Activated B cell treated with CpG ODN at 0.5 μM for 24 hours (primary cell): Measurements from ENCODE around the gene MRNIP. TPM values are rescaled to one million over a fixed set of nuclear protein-coding genes. Genes with fewer than 3 reads are reported as not detected.

Experiments used
- ATAC-seq: fragments of 200-7000 bp; cut with Tn5 transposase; one replicate; pipeline ENCODE4 v1.10.0; 2021; ENCODE audit warnings: low read depth, mild to moderate bottlenecking, moderate library complexity
- CTCF ChIA-PET: fragments of 350-600 bp; sonication (Branson Sonifier 250); formaldehyde crosslinking; loops from one replicate; lab custom pipeline; 2021; ENCODE audit warnings: antibody characterized with exemption; lab: Charles Lee
- POLR2A ChIA-PET: fragments of 350-600 bp; sonication (Branson Sonifier 250); formaldehyde crosslinking; loops from one replicate; lab custom pipeline; 2021; ENCODE audit warnings: antibody characterized with exemption; lab: Charles Lee
- DNase-seq: peaks from one replicate; pipeline ENCODE4 v3.0.0; 2022
- H3K27ac Mint-ChIP-seq: one replicate; pipeline ENCODE4 v1.8.0; 2020; ENCODE audit warnings: mixed read lengths
- H3K27me3 Mint-ChIP-seq: one replicate; pipeline ENCODE4 v1.8.0; 2021; ENCODE audit warnings: mixed read lengths
- H3K36me3 Mint-ChIP-seq: one replicate; pipeline ENCODE4 v1.8.0; 2021; ENCODE audit warnings: low read depth, mixed read lengths
- H3K4me1 Mint-ChIP-seq: one replicate; pipeline ENCODE4 v1.8.0; 2021; ENCODE audit warnings: mixed read lengths
- H3K4me3 Mint-ChIP-seq: one replicate; pipeline ENCODE4 v1.8.0; 2020; ENCODE audit warnings: mild to moderate bottlenecking, mixed read lengths
- H3K9me3 Mint-ChIP-seq: one replicate; pipeline ENCODE4 v1.8.0; 2020; ENCODE audit warnings: mixed read lengths
- CTCF ChIP-seq: fragments of 200-600 bp; IDR thresholded peaks from one replicate; pipeline ENCODE4 v1.8.0; 2022; ENCODE audit warnings: antibody characterized with exemption, mild to moderate bottlenecking
- intact Hi-C: fragments of 100-400 bp; cut with micrococcal nuclease; formaldehyde crosslinking; loops from one replicate; pipeline ENCODE4 v1.15.1; 2024
- total RNA-seq: library from RNA; stranded (reverse); gene quantifications from 2 replicates; pipeline ENCODE4 v1.2.3, GENCODE V29; 2022

Gene MRNIP
- total RNA-seq, 1 donor from 2014 or later, result 70.0 TPM

- CTCF ChIA-PET, result no interaction called here
- DNase-seq (no peak), ATAC-seq (no peak)
- POLR2A ChIA-PET, result interaction anchor here (0.6 to 1.8 kb wide), 3 partner anchors 8 to 18 kb away, joined by 4 to 9 read pairs (median 8); partner anchors contain the start of gene SQSTM1
- H3K9me3 Mint-ChIP-seq, result no peaks in the 10 kb centered on the region
- no peak overlapping the region for H3K27ac Mint-ChIP-seq
- peaks cover 12% of the 10 kb centered on the region for H3K36me3 Mint-ChIP-seq
- H3K27me3 Mint-ChIP-seq, result no peaks in the 10 kb centered on the region
- TF ChIP-seq CTCF, result no peak
- intact Hi-C loops, result no loop called here
- H3K4me3 Mint-ChIP-seq, result no peak overlapping the region
- peaks cover 13% of the 10 kb centered on the region for H3K4me1 Mint-ChIP-seq
These were observed 46.3 kb downstream of the MRNIP start for GRCh38 chr5:179812135-179812825.

DNA sequence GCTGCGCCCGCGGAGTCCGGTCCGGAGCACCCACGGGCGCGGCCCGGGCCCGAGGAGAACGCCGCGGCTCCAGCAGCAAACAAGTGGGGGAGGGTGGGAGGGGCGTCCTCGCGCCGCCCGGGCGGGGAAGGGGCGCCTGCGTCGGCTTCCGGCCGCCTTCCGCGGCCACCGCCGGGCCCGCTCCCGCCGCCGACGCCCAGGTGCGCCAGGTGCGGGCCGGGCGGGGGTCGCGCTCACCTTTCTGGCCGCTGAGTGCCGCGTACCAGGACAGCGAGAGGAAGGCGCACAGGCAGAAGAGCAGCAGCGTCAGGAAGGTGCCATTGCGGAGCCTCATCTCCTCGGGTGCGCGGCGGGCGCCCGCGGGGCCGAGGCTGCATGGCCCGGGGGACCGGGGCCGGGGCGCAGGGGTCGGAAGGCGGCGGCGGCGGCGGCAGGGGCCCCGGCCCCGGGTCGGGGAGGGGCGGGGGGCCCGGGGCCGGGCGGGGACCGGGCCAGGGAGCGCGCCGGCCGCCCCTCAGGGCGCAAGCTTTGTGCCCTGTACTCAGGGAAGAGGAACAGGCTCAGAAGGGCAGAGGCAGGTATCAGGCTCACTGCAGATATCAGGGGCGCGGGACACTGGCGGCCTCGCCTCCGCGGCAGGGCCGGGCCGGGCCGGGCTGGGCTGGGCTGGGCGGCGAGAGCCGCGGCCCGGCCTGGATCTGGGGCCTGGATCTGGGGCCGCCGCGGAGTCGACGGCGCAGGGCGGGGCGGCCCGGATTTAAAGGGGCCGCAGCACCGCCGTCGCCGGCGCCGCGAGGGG is 52.2 kb downstream of the MRNIP start, which contains the start of gene MGAT4B:
Gene MGAT4B, minus strand, starts transcription at position 617 of the 799 bp plus-strand sequence. Its CDS starts 283 bp downstream, at position 334.
- H3K4me1 Mint-ChIP-seq, result peaks cover 37% of the 10 kb centered on the region
- POLR2A ChIA-PET, result interaction anchor here (0.6 to 3.8 kb wide), 10 partner anchors 12 to 1738 kb away, joined by 3 to 58 read pairs (median 4); partner anchors contain the start of genes MAML1 and SQSTM1
- peak within 1 kb of the TSS; percentile 79 for H3K4me3 Mint-ChIP-seq

DNA sequence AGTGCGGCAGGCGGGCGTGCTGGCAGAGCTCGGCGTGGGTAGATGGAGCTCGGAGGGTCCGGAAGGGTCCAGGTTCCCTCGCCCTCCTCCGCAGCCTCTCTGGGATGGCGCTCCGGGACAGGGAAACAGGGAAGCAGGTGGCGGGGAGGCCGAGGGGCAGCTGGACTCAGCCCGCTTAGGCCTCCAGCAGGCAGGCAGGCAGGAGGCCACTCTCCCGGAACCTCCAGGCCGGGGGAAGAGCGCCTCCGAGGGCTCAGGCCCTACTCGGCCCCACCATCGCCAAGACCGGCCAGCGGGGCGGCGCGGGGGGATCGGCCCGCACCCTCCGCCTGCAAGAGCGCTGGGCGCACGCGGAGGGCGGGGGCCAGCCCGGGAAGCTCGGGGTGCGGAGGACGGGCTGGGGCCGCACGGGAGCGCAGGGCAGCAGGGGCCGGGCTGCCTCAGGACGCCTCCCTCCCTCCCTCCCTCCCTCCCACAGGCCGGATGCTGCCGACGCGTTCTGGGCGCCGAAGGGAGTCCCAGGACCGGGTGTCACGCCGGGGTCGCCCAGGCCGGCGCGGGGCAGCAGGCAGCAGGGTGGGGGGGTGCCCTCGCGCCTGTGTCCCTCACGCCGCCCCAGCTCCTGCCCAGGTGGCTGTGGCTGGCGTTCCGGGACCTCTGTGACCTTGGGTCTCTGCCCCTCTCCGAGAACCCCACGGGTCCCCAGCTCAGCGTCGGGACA is 52.9 kb downstream of the MRNIP start:
- peak; percentile 8 for ATAC-seq
- DNase-seq, result peak; percentile 46
- Mint-ChIP-seq H3K27ac (no peak overlapping the region), H3K4me3 (peak overlapping the region; percentile 84), H3K4me1 (peaks cover 37% of the 10 kb centered on the region), H3K27me3 (no peaks in the 10 kb centered on the region), H3K9me3 (no peaks in the 10 kb centered on the region), H3K36me3 (peaks cover 4% of the 10 kb centered on the region)
- no peak for TF ChIP-seq CTCF
- intact Hi-C loops, result loop anchor here (1.0 kb wide), 1 partner anchor 53 kb away; the partner anchor contains the start of gene MRNIP
- CTCF ChIA-PET, result interaction anchor here (1.1 kb wide), 1 partner anchor 165 kb away, joined by 3 read pairs; no protein-coding TSS in a partner anchor
- POLR2A ChIA-PET, result interaction anchor here (0.8 to 3.8 kb wide), 7 partner anchors 13 to 169 kb away, joined by 3 to 58 read pairs (median 4); partner anchors contain the start of genes MAML1 and SQSTM1

More for the DNA sequence above, 52.2 kb downstream of the MRNIP start, which contains the start of gene MGAT4B:
- intact Hi-C loops, result loop anchor here (1.0 kb wide), 2 partner anchors 13 to 52 kb away; partner anchors contain the start of gene MRNIP
- CTCF ChIA-PET, result interaction anchor here (1.1 kb wide), 1 partner anchor 165 kb away, joined by 3 read pairs; no protein-coding TSS in a partner anchor
- no peaks in the 10 kb centered on the region for H3K27me3 Mint-ChIP-seq
- peaks cover 4% of the 10 kb centered on the region for H3K36me3 Mint-ChIP-seq
- H3K27ac Mint-ChIP-seq, result peak within 1 kb of the TSS; percentile 70
- H3K9me3 Mint-ChIP-seq, result no peaks in the 10 kb centered on the region
- peak; percentile 69 for DNase-seq
- no peak for TF ChIP-seq CTCF
- peak; percentile 79 for ATAC-seq

GRCh38 chr5:179805070-179805528 is 53.5 kb downstream of the MRNIP start:
- Mint-ChIP-seq H3K27me3 (no peaks in the 10 kb centered on the region), H3K9me3 (no peaks in the 10 kb centered on the region), H3K4me1 (peaks cover 37% of the 10 kb centered on the region), H3K4me3 (peak overlapping the region; percentile 84), H3K27ac (no peak overlapping the region), H3K36me3 (peaks cover 4% of the 10 kb centered on the region)
- TF ChIP-seq CTCF, result no peak
- ATAC-seq, result no peak
- no peak for DNase-seq
- POLR2A ChIA-PET, result interaction anchor here (0.8 to 3.8 kb wide), 7 partner anchors 14 to 170 kb away, joined by 3 to 58 read pairs (median 4); partner anchors contain the start of genes MAML1 and SQSTM1
- intact Hi-C loops, result no loop called here
- CTCF ChIA-PET, result no interaction called here
